SK-N-SH treated with all-trans-retinoic acid at 6 μM for 48 hours (cell line): ENCODE measurements around the gene SH3D19.

Source experiments
- ATAC-seq: fragments of 200-7000 bp; cut with Tn5 transposase; 3 replicates; pipeline ENCODE4 v1.9.1; 2020; ENCODE audit warnings: mild to moderate bottlenecking, moderate library complexity
- ARNTL ChIP-seq: fragments of 450-650 bp; formaldehyde crosslinking; IDR thresholded peaks from 2 replicates; pipeline ENCODE4 v1.5.0; 2020; ENCODE audit warnings: low read depth, mild to moderate bottlenecking, moderate library complexity, borderline replicate concordance
- BACH2 ChIP-seq: fragments of 250-450 bp; sonication (Bioruptor Pico); IDR thresholded peaks from 2 replicates; pipeline ENCODE4 v1.9.0; 2021; ENCODE audit warnings: mild to moderate bottlenecking, borderline replicate concordance
- CREB5 ChIP-seq: fragments of 250-450 bp; sonication (Bioruptor Pico); IDR thresholded peaks from 2 replicates; pipeline ENCODE4 v1.5.1; 2020; ENCODE audit warnings: low read depth, mild to moderate bottlenecking, moderate library complexity
- CSDC2 ChIP-seq: fragments of 250-450 bp; sonication (Bioruptor Pico); IDR thresholded peaks from 2 replicates; pipeline ENCODE4 v1.5.0; 2020; ENCODE audit warnings: mild to moderate bottlenecking, moderate library complexity
- CSRNP3 ChIP-seq: fragments of 250-450 bp; sonication (Bioruptor Pico); IDR thresholded peaks from 2 replicates; pipeline ENCODE4 v1.5.1; 2021; ENCODE audit warnings: mild to moderate bottlenecking, moderate library complexity
- ESRRG ChIP-seq: fragments of 250-450 bp; sonication (Bioruptor Pico); IDR thresholded peaks from 2 replicates; pipeline ENCODE4 v1.6.1; 2021; ENCODE audit warnings: mild to moderate bottlenecking
- GLIS3 ChIP-seq: fragments of 250-450 bp; sonication (Bioruptor Pico); IDR thresholded peaks from 2 replicates; pipeline ENCODE4 v1.5.0; 2020; ENCODE audit warnings: mild to moderate bottlenecking, moderate library complexity
- ISL1 ChIP-seq: fragments of 250-450 bp; sonication (Bioruptor Pico); IDR thresholded peaks from 2 replicates; pipeline ENCODE4 v2.1.2; 2022; ENCODE audit warnings: mild to moderate bottlenecking, moderate library complexity
- OSR1 ChIP-seq: fragments of 250-450 bp; sonication (Bioruptor Pico); IDR thresholded peaks from 2 replicates; pipeline ENCODE4 v1.8.0; 2022; ENCODE audit warnings: moderate library complexity, mild to moderate bottlenecking, inconsistent platforms
- PATZ1 ChIP-seq: fragments of 250-450 bp; sonication (Bioruptor Pico); IDR thresholded peaks from 2 replicates; pipeline ENCODE4 v1.8.0; 2020; ENCODE audit warnings: mild to moderate bottlenecking, moderate library complexity, borderline replicate concordance
- POU6F1 ChIP-seq: fragments of 250-450 bp; sonication (Bioruptor Pico); IDR thresholded peaks from 2 replicates; pipeline ENCODE4 v1.8.0; 2021; ENCODE audit warnings: low read depth, mild to moderate bottlenecking, moderate library complexity, borderline replicate concordance
- PPARA ChIP-seq: fragments of 250-450 bp; sonication (Bioruptor Pico); IDR thresholded peaks from 2 replicates; pipeline ENCODE4 v1.5.0; 2020; ENCODE audit warnings: mild to moderate bottlenecking, borderline replicate concordance
- RARB ChIP-seq: fragments of 250-450 bp; sonication (Bioruptor Pico); IDR thresholded peaks from 2 replicates; pipeline ENCODE4 v1.8.0; 2021; ENCODE audit warnings: mild to moderate bottlenecking, moderate library complexity
- SNAI2 ChIP-seq: fragments of 250-450 bp; sonication (Bioruptor Pico); IDR thresholded peaks from 2 replicates; pipeline ENCODE4 v1.5.0; 2020; ENCODE audit warnings: mild to moderate bottlenecking, moderate library complexity
- TCF4 ChIP-seq: fragments of 250-450 bp; sonication (Bioruptor Pico); IDR thresholded peaks from 2 replicates; pipeline ENCODE4 v1.8.0; 2021; ENCODE audit warnings: mild to moderate bottlenecking, moderate library complexity, borderline replicate concordance
- TOX ChIP-seq: fragments of 250-450 bp; sonication (Bioruptor Pico); IDR thresholded peaks from 2 replicates; pipeline ENCODE4 v1.8.0; 2021; ENCODE audit warnings: mild to moderate bottlenecking, moderate library complexity, borderline replicate concordance
- TSHZ2 ChIP-seq: fragments of 250-450 bp; sonication (Bioruptor Pico); IDR thresholded peaks from 2 replicates; pipeline ENCODE4 v1.5.0; 2020; ENCODE audit warnings: mild to moderate bottlenecking, moderate library complexity
- ZC3H10 ChIP-seq: fragments of 250-450 bp; sonication (Bioruptor Pico); IDR thresholded peaks from 2 replicates; pipeline ENCODE4 v1.5.1; 2021; ENCODE audit warnings: mild to moderate bottlenecking, moderate library complexity
- ZFP3 ChIP-seq: fragments of 250-450 bp; sonication (Bioruptor Pico); IDR thresholded peaks from 2 replicates; pipeline ENCODE4 v1.5.0; 2020; ENCODE audit warnings: mild to moderate bottlenecking, moderate library complexity
- ZFP30 ChIP-seq: fragments of 450-650 bp; formaldehyde crosslinking; IDR thresholded peaks from 2 replicates; pipeline ENCODE4 v1.5.0; 2022; ENCODE audit warnings: mild to moderate bottlenecking, moderate library complexity
- ZNF565 ChIP-seq: fragments of 450-650 bp; formaldehyde crosslinking; conservative IDR thresholded peaks from 2 replicates; pipeline ENCODE4 v1.5.0; 2020; ENCODE audit warnings: low read depth, mild to moderate bottlenecking, moderate library complexity
- ZNF70 ChIP-seq: fragments of 450-650 bp; formaldehyde crosslinking; IDR thresholded peaks from 2 replicates; pipeline ENCODE4 v1.5.0; 2020; ENCODE audit warnings: mild to moderate bottlenecking, moderate library complexity
- ZNF8 ChIP-seq: fragments of 450-650 bp; formaldehyde crosslinking; IDR thresholded peaks from 2 replicates; pipeline ENCODE4 v1.5.0; 2020; ENCODE audit warnings: mild to moderate bottlenecking, moderate library complexity

Gene SH3D19

GRCh38 chr4:151205722-151206121, 119.7 kb downstream of the SH3D19 start:
- no peak for ATAC-seq
- no peak for TF ChIP-seq CSDC2 (CRISPR knock-in tag)
- TF ChIP-seq SNAI2 (CRISPR knock-in tag), result no peak
- TF ChIP-seq BACH2 (CRISPR knock-in tag), result no peak
- no peak for TF ChIP-seq ESRRG (CRISPR knock-in tag)
- TF ChIP-seq ZFP30, result no peak
- TF ChIP-seq ZNF8 (CRISPR knock-in tag), result no peak
- TF ChIP-seq CREB5, result no peak
- no peak for TF ChIP-seq TCF4 (CRISPR knock-in tag)
- no peak for TF ChIP-seq CSRNP3 (CRISPR knock-in tag)
- TF ChIP-seq ARNTL (CRISPR knock-in tag), result no peak
- no peak for TF ChIP-seq ZNF70 (CRISPR knock-in tag)
- no peak for TF ChIP-seq PATZ1 (CRISPR knock-in tag)
- no peak for TF ChIP-seq ZFP3 (CRISPR knock-in tag)
- TF ChIP-seq TSHZ2, result no peak
- TF ChIP-seq ISL1 (CRISPR knock-in tag), result no peak; the same call in 1 of the 2 replicates
- no peak for TF ChIP-seq ZNF565
- no peak for TF ChIP-seq POU6F1
- TF ChIP-seq GLIS3 (CRISPR knock-in tag), result no peak
- TF ChIP-seq PPARA, result no peak
- TF ChIP-seq, all 23 proteins: peak for 0

- no peak for ATAC-seq
- TF ChIP-seq CREB5 (no peak), OSR1 (CRISPR knock-in tag) (no peak), SNAI2 (CRISPR knock-in tag) (no peak), ZNF70 (CRISPR knock-in tag) (no peak), ZC3H10 (no peak), TOX (CRISPR knock-in tag) (no peak), PPARA (no peak), ISL1 (CRISPR knock-in tag) (no peak), GLIS3 (CRISPR knock-in tag) (no peak), ZFP30 (no peak), ARNTL (CRISPR knock-in tag) (no peak), RARB (CRISPR knock-in tag) (no peak), ESRRG (CRISPR knock-in tag) (no peak), ZFP3 (CRISPR knock-in tag) (no peak), TCF4 (CRISPR knock-in tag) (no peak), CSDC2 (CRISPR knock-in tag) (no peak), CSRNP3 (CRISPR knock-in tag) (no peak), ZNF8 (CRISPR knock-in tag) (no peak), TSHZ2 (no peak)
- TF ChIP-seq, all 23 proteins: peak for 0
These were observed 120.4 kb downstream of the SH3D19 start for GRCh38 chr4:151204925-151205524.
